ENCODE data around the gene TPPP3.

Gene TPPP3

GRCh38 chr16:67388591-67388990, 4.7 kb downstream of the TPPP3 start:
- DNase-seq (ENCODE audit: low read depth in 1 of 2, low spot score in 1 of 2): no peak
- Histone ChIP-seq H3K27ac (replicated peaks) (no peak overlapping the region), H3K4me3 (replicated peaks; ENCODE audit: insufficient read depth, low read length) (no peak overlapping the region), H3K27me3 (ENCODE audit: insufficient read depth, poor library complexity, severe bottlenecking) (peaks cover 12% of the 10 kb centered on the region)
- TF ChIP-seq SPI1 (IDR thresholded peaks at IDR 0.05; ENCODE audit: borderline replicate concordance, low read depth) (no peak), POLR2AphosphoS5 (IDR thresholded peaks at IDR 0.05; ENCODE audit: low read depth) (no peak), REST (IDR thresholded peaks at IDR 0.05; ENCODE audit: insufficient replicate concordance, low read depth) (no peak), GABPA (IDR thresholded peaks at IDR 0.05; ENCODE audit: low read depth) (no peak)

- DNase-seq (ENCODE audit: low read depth in 1 of 2, low spot score in 1 of 2): no peak
- Histone ChIP-seq H3K27me3 (ENCODE audit: insufficient read depth, poor library complexity, severe bottlenecking) (peaks cover 8% of the 10 kb centered on the region), H3K27ac (replicated peaks) (no peak overlapping the region), H3K4me3 (replicated peaks; ENCODE audit: insufficient read depth, low read length) (no peak overlapping the region)
- TF ChIP-seq SPI1 (IDR thresholded peaks at IDR 0.05; ENCODE audit: borderline replicate concordance, low read depth) (no peak), CTCF (IDR thresholded peaks at IDR 0.05; ENCODE audit: insufficient read depth, low read length) (no peak), REST (IDR thresholded peaks at IDR 0.05; ENCODE audit: insufficient replicate concordance, low read depth) (no peak), GABPA (IDR thresholded peaks at IDR 0.05; ENCODE audit: low read depth) (no peak), POLR2AphosphoS5 (IDR thresholded peaks at IDR 0.05; ENCODE audit: low read depth) (no peak)
Observed at GRCh38 chr16:67388191-67388590, 5.1 kb downstream of the TPPP3 start.

- no peak for DNase-seq (ENCODE audit: low read depth in 1 of 2, low spot score in 1 of 2)
- Histone ChIP-seq H3K4me3 (replicated peaks; ENCODE audit: insufficient read depth, low read length) (no peak overlapping the region), H3K27me3 (ENCODE audit: insufficient read depth, poor library complexity, severe bottlenecking) (peaks cover 2% of the 10 kb centered on the region), H3K27ac (replicated peaks) (no peak overlapping the region)
- TF ChIP-seq REST (IDR thresholded peaks at IDR 0.05; ENCODE audit: insufficient replicate concordance, low read depth) (no peak), CTCF (IDR thresholded peaks at IDR 0.05; ENCODE audit: insufficient read depth, low read length) (no peak), POLR2AphosphoS5 (IDR thresholded peaks at IDR 0.05; ENCODE audit: low read depth) (no peak), GABPA (IDR thresholded peaks at IDR 0.05; ENCODE audit: low read depth) (no peak), SPI1 (IDR thresholded peaks at IDR 0.05; ENCODE audit: borderline replicate concordance, low read depth) (no peak)
Observed at GRCh38 chr16:67387479-67388079, 5.7 kb downstream of the TPPP3 start.

All from HL-60 (cell line).